Right atrium auricular region (tissue), 2 donors: ENCODE results near the gene MANSC1. TPM values are rescaled to one million over a fixed set of nuclear protein-coding genes. Genes with fewer than 3 reads are reported as not detected.

Experiments used
- DNase-seq: peaks from one replicate; pipeline ENCODE4 v3.0.0-alpha.2; 2019; ENCODE audit warnings: low spot score
- H3K27ac ChIP-seq, 2 donors: fragments of 200-600 bp; sonication (generic); 1 replicate in 1 of 2; 2 replicates in 1 of 2; pipeline ENCODE4 v1.5.1; 2016 to 2019
- H3K27me3 ChIP-seq, 2 donors: fragments of 200-600 bp; sonication (generic); one replicate each; pipeline versions ENCODE4 v1.5.1 to v1.6.0; 2017 to 2019
- H3K36me3 ChIP-seq: fragments of 200-600 bp; sonication (generic); one replicate; pipeline ENCODE4 v1.5.1; 2016
- H3K4me1 ChIP-seq, 2 donors: fragments of 200-600 bp; sonication (generic); one replicate each; pipeline versions ENCODE4 v1.5.1 to v1.6.0; 2017 to 2019
- H3K4me3 ChIP-seq, 2 donors: fragments of 200-600 bp; sonication (generic); 1 replicate in 1 of 2; 2 replicates in 1 of 2; pipeline ENCODE4 v1.5.1; 2017 to 2019; ENCODE audit warnings: mild to moderate bottlenecking in 1 of 2, moderate library complexity in 1 of 2
- H3K9me3 ChIP-seq, 2 donors: fragments of 200-600 bp; sonication (generic); one replicate each; pipeline ENCODE4 v1.5.1; 2019
- total RNA-seq, 2 donors: library from RNA; depleted of rRNA; stranded (reverse); fragments of >200 nt; gene quantifications; one replicate each; pipeline ENCODE4 v1.1.0, GENCODE V29; 2016
- TF ChIP-seq, protein P1 (sequence below), 2 donors: fragments of 200-600 bp; sonication (generic); IDR thresholded peaks; one replicate each; pipeline ENCODE4 v1.5.1; 2019; ENCODE audit warnings: antibody characterized with exemption in 2 of 2

Gene MANSC1
- total RNA-seq, 2 donors from 2014 or later = 16.5 to 28.0 TPM

DNA sequence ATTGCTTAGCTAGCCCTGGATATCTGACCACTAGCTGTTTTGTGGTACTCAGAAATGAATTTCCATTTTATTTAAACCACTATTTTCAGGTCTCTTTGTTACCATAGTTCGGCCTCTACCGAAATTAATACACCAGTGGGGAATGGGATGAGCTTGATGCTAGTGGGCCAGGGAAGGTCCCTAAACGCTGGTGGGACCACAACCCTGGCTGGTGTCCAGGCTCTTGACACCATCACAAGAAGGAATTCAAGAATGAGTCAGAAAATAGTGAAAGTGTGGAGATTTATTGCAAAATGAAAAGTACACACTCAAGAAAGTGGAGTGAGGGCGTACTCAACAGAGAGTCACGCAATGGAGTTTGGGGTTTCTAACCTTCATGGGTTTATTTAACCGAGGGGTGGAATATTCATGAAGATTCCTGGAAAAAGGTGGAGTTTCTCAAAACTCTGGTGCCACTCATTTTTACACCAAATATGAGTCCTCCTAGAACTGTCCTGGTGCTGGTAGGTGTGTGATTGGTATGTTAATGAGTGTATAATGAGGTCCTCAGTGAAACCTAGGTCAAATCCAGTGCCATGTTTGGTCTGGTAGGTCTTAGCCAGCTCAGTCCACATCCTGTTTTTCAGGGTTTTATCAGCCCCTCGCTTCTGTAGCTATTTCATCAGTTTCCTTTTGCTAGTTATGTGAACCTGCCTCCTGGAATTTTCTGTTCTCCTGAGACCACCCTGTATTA, 44.3 kb downstream of the MANSC1 start:
- no peak overlapping the region for H3K4me3 ChIP-seq
- H3K9me3 ChIP-seq = peaks cover 0 to 6% of the 10 kb centered on the region in 2 donors
- no peaks in the 10 kb centered on the region for H3K36me3 ChIP-seq
- H3K27ac ChIP-seq = no peak overlapping the region
- H3K4me1 ChIP-seq = no peaks in the 10 kb centered on the region
- TF ChIP-seq, protein P1, sequence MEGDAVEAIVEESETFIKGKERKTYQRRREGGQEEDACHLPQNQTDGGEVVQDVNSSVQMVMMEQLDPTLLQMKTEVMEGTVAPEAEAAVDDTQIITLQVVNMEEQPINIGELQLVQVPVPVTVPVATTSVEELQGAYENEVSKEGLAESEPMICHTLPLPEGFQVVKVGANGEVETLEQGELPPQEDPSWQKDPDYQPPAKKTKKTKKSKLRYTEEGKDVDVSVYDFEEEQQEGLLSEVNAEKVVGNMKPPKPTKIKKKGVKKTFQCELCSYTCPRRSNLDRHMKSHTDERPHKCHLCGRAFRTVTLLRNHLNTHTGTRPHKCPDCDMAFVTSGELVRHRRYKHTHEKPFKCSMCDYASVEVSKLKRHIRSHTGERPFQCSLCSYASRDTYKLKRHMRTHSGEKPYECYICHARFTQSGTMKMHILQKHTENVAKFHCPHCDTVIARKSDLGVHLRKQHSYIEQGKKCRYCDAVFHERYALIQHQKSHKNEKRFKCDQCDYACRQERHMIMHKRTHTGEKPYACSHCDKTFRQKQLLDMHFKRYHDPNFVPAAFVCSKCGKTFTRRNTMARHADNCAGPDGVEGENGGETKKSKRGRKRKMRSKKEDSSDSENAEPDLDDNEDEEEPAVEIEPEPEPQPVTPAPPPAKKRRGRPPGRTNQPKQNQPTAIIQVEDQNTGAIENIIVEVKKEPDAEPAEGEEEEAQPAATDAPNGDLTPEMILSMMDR (IDR thresholded peaks at IDR 0.05) = no peak
- H3K27me3 ChIP-seq = no peaks in the 10 kb centered on the region
- no peak for DNase-seq

DNA sequence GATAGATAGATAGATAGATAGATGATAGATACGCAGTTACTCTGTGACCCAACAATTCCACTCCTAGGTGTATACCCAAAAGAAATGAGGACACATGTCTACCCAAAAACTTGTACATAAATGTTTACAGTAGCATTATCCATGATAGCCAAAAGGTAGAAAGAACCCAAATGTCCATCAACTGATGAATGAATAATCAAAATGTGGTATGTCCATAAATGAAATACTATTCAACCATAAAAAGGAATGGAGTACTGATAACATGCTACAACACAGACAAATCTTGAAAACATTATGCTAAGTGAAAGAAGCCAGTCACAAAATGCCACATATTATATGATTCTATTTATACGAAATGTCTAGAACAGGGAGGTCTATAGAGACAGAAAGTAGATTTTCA, 47.1 kb downstream of the MANSC1 start:
- no peaks in the 10 kb centered on the region for H3K27me3 ChIP-seq
- DNase-seq = no peak
- H3K4me1 ChIP-seq = no peaks in the 10 kb centered on the region
- TF ChIP-seq, protein P1 (IDR thresholded peaks at IDR 0.05) = no peak
- H3K27ac ChIP-seq = no peak overlapping the region
- no peak overlapping the region for H3K4me3 ChIP-seq
- H3K36me3 ChIP-seq = no peaks in the 10 kb centered on the region
- H3K9me3 ChIP-seq = peaks cover 0 to 6% of the 10 kb centered on the region in 2 donors

DNA sequence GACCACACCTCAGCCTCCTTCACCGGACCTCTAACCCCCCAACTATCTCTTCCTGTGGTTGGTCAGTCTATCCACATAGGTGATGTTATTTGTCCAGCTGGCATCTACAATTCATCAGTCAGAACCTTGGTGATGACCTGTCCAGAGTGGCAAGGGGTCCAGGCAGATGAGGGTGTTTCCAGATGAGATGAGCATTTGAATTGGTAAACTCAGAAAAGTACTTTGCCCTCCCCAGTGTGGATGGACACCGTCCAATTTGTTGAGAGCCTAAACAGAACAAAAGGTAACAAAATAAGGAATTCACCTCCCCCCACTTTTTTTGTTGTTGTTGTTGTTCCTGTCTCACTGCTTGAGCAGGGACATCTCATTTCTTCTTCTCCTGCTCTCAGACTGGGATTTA, 48.9 kb downstream of the MANSC1 start:
- Histone ChIP-seq H3K27ac (no peak overlapping the region), H3K9me3 (peaks cover 0 to 6% of the 10 kb centered on the region in 2 donors), H3K4me1 (no peaks in the 10 kb centered on the region), H3K36me3 (no peaks in the 10 kb centered on the region), H3K4me3 (no peak overlapping the region), H3K27me3 (no peaks in the 10 kb centered on the region)
- TF ChIP-seq, protein P1 (IDR thresholded peaks at IDR 0.05) = no peak
- DNase-seq = no peak

DNA sequence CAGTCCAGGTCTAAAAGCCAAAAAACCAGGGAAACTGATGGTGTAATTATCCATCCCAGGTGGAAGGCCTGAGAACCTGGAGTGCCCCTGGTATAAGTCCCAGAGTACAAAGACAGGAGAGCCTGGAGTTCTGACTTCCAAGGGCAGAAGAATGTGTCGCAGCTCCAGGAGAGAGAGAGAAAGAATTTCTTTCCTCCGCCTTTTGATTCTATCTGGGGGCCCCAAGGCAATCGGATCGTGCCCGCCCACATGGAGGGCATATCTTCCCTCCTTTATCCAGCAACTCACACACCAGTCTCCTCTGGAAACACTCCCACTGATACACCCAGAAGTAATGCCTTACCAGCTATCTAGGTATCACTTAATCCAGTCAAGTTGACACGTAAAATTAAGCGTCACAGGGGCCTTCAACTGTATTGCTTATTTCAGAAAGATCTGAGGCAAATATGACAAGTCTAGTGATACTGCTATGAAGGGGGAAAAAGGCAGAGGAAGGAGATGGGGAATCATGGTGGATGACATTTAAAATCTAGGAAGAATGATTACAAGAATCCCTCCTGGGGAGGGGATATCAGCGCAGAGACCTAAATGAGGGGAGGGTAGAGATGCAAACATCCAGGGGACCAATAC, 52.7 kb downstream of the MANSC1 start:
- no peaks in the 10 kb centered on the region for H3K4me1 ChIP-seq
- no peak overlapping the region for H3K4me3 ChIP-seq
- H3K9me3 ChIP-seq = no peaks in the 10 kb centered on the region
- no peaks in the 10 kb centered on the region for H3K27me3 ChIP-seq
- no peak for DNase-seq
- TF ChIP-seq, protein P1 (IDR thresholded peaks at IDR 0.05) = no peak
- H3K27ac ChIP-seq = no peak overlapping the region
- no peaks in the 10 kb centered on the region for H3K36me3 ChIP-seq

DNA sequence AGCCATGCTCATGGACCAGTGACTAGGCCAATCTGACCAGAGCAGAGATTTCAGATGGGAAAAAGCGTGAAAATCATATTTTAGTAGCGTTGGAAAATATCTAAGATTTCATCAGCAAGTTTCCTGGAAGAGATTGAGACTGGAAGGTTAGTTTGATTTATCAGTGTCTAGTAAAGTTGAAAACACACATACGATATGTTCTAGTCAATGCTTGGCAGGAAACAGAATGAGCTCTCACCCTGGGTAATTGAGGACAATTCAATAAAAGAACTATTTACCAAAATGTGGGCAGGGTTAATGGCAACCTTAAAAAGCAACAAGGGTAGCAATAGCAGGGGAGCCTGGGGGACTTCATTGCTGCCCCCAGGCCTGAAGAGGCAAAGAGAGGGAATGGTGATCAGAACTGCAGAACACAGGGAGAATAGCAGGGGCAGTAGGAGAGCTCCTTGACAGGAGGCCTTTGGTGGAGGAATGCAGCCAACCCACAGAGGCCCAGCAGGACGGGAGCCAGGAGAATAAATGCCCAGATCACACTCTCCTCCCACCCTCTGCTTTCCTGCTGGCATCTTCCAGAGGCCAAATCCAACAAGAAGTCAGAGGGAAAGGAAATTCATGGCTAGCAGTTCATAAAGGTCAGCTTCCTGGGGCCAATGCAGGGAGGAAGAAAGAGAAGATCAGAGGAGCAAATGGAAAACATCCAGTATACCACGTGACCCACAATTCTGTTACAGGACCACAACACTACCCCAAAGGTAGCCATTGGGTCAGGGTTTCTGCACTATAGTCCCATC, 55.6 kb downstream of the MANSC1 start:
- no peaks in the 10 kb centered on the region for H3K27me3 ChIP-seq
- H3K36me3 ChIP-seq = no peaks in the 10 kb centered on the region
- no peak overlapping the region for H3K4me3 ChIP-seq
- H3K4me1 ChIP-seq = no peaks in the 10 kb centered on the region
- no peak for DNase-seq
- no peaks in the 10 kb centered on the region for H3K9me3 ChIP-seq
- TF ChIP-seq, protein P1 (IDR thresholded peaks at IDR 0.05) = no peak
- H3K27ac ChIP-seq = no peak overlapping the region
